Right atrium auricular region (tissue), 2 donors: ENCODE measurements around the gene PXMP4. TPM values are rescaled to one million over a fixed set of nuclear protein-coding genes. Genes with fewer than 3 reads are reported as not detected.

Experiments
- DNase-seq: peaks from one replicate; pipeline ENCODE4 v3.0.0-alpha.2; 2019; ENCODE audit warnings: low spot score
- H3K27ac ChIP-seq, 2 donors: fragments of 200-600 bp; sonication (generic); 1 replicate in 1 of 2; 2 replicates in 1 of 2; pipeline ENCODE4 v1.5.1; 2016 to 2019
- H3K27me3 ChIP-seq, 2 donors: fragments of 200-600 bp; sonication (generic); one replicate each; pipeline versions ENCODE4 v1.5.1 to v1.6.0; 2017 to 2019
- H3K36me3 ChIP-seq: fragments of 200-600 bp; sonication (generic); one replicate; pipeline ENCODE4 v1.5.1; 2016
- H3K4me1 ChIP-seq, 2 donors: fragments of 200-600 bp; sonication (generic); one replicate each; pipeline versions ENCODE4 v1.5.1 to v1.6.0; 2017 to 2019
- H3K4me3 ChIP-seq, 2 donors: fragments of 200-600 bp; sonication (generic); 1 replicate in 1 of 2; 2 replicates in 1 of 2; pipeline ENCODE4 v1.5.1; 2017 to 2019; ENCODE audit warnings: mild to moderate bottlenecking in 1 of 2, moderate library complexity in 1 of 2
- H3K9me3 ChIP-seq, 2 donors: fragments of 200-600 bp; sonication (generic); one replicate each; pipeline ENCODE4 v1.5.1; 2019
- CTCF ChIP-seq, 2 donors: fragments of 200-600 bp; sonication (generic); IDR thresholded peaks; one replicate each; pipeline ENCODE4 v1.5.1; 2019; ENCODE audit warnings: antibody characterized with exemption in 2 of 2
- total RNA-seq, 2 donors: library from RNA; depleted of rRNA; stranded (reverse); fragments of >200 nt; gene quantifications; one replicate each; pipeline ENCODE4 v1.1.0, GENCODE V29; 2016

Gene PXMP4
- total RNA-seq, 2 donors from 2014 or later, result 4.5 to 9.8 TPM

GRCh38 chr20:33685328-33686099 lies 34.6 kb downstream of the PXMP4 start:
- Histone ChIP-seq H3K27ac (no peak overlapping the region), H3K9me3 (no peaks in the 10 kb centered on the region), H3K4me1 (peaks cover 0 to 40% of the 10 kb centered on the region in 2 donors), H3K36me3 (no peaks in the 10 kb centered on the region), H3K27me3 (no peaks in the 10 kb centered on the region), H3K4me3 (peak overlapping the region; percentile 17 to 47)
- TF ChIP-seq CTCF (IDR thresholded peaks at IDR 0.05), result no peak
- DNase-seq, result no peak

GRCh38 chr20:33684533-33685327 lies 35.4 kb downstream of the PXMP4 start:
- H3K4me3 ChIP-seq, result peak overlapping the region in 1 of 2 donors; percentile 47
- DNase-seq, result no peak
- H3K27me3 ChIP-seq, result no peaks in the 10 kb centered on the region

GRCh38 chr20:33681728-33682353 lies 38.3 kb downstream of the PXMP4 start:
- Histone ChIP-seq H3K36me3 (no peaks in the 10 kb centered on the region), H3K9me3 (no peaks in the 10 kb centered on the region), H3K27ac (no peak overlapping the region), H3K4me1 (peaks cover 0 to 21% of the 10 kb centered on the region in 2 donors), H3K4me3 (no peak overlapping the region), H3K27me3 (no peaks in the 10 kb centered on the region)
- DNase-seq, result no peak
- no peak for TF ChIP-seq CTCF (IDR thresholded peaks at IDR 0.05)

More at GRCh38 chr20:33684533-33685327, 35.4 kb downstream of the PXMP4 start:
- TF ChIP-seq CTCF (IDR thresholded peaks at IDR 0.05), result no peak
- Histone ChIP-seq H3K9me3 (no peaks in the 10 kb centered on the region), H3K4me1 (peaks cover 0 to 35% of the 10 kb centered on the region in 2 donors), H3K27ac (no peak overlapping the region), H3K36me3 (no peaks in the 10 kb centered on the region)

GRCh38 chr20:33681288-33681687 lies 38.8 kb downstream of the PXMP4 start:
- DNase-seq, result no peak
- no peak for TF ChIP-seq CTCF (IDR thresholded peaks at IDR 0.05)
- H3K27ac ChIP-seq, result no peak overlapping the region
- peaks cover 0 to 21% of the 10 kb centered on the region in 2 donors for H3K4me1 ChIP-seq
- no peak overlapping the region for H3K4me3 ChIP-seq
- no peaks in the 10 kb centered on the region for H3K9me3 ChIP-seq
- no peaks in the 10 kb centered on the region for H3K36me3 ChIP-seq
- no peaks in the 10 kb centered on the region for H3K27me3 ChIP-seq

- Histone ChIP-seq H3K4me1 (peaks cover 0 to 25% of the 10 kb centered on the region in 2 donors), H3K27me3 (no peaks in the 10 kb centered on the region), H3K36me3 (no peaks in the 10 kb centered on the region), H3K9me3 (no peaks in the 10 kb centered on the region), H3K27ac (no peak overlapping the region), H3K4me3 (no peak overlapping the region)
- no peak for DNase-seq
- no peak for TF ChIP-seq CTCF (IDR thresholded peaks at IDR 0.05)
Measured at GRCh38 chr20:33680686-33681085, 39.4 kb downstream of the PXMP4 start.
